Brain pericyte (primary cell): ENCODE results near the gene GZF1.

Source experiments
- DNase-seq: peaks from one replicate; pipeline ENCODE4 v3.0.0-alpha.2; 2012; ENCODE audit warnings: low read depth, low spot score

The GZF1 gene

DNA sequence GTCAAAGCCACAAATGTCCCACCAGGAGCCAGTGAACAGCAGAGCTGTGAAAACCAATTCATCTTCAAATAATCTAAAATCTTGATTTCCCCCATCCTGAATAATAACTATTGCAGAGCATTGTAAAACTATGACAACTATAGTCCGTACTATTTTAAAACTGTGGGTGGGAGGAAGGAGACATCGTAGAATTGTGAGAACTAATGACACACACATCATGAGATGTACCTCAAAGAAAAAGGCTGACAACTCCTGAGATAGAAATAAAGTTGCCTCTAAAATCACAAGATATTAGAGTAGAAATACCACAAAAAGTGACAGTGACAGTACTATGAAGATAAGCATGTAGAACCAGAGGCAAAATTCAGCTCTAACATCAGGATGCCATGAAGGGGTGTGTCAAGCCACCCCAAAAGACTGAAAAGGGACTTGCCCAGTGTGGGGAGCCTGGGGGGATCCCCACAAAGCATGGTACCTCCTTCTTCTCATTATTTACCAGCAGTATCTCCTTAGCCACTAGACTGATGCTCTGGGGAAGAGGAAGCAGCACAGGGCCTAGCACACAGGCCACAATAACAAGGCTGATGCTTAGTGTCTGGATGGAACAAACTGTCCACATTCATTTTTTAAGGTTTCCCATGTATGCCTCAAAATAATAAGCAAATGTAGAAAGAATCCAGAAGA lies 45.9 kb downstream of the GZF1 start:
- DNase-seq, result no peak

DNA sequence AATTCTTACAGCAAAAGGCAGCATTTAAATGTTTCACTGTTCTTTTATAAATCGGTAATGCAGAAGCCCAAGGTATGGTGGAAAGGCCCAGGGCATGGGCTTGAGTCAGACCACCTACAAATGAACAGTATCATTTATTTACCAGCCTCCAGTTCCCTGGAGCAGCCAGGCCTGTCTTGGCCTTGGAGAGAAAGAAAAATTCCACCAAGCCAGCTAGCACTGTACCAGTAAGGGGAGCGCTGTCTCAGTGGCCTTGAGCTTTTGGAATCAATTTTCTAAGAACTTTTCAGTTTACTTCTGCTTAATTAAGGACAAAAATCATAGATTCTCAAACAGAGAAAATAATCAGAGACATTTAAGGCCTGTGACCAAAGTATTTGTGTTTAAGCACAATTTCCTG lies 47.0 kb downstream of the GZF1 start:
- no peak for DNase-seq

DNA sequence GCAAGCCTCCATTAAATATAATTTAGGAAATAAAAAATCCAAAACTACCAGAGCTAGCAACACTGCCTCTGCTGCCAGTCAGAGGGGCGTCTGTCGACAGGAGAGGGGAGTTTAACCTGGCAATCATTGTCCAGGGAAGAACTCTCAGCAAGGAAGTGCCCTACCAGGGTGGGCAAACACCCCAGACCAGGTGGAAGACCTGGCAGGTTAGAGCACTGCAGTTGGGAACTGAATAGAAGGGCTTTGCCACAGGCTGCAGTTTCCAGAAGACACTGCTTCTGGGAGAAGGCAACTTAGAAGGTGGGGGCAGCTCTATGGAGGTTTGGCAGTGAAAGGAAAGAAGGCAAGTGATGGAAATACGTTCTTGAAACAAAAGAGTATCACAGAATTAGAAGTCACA lies 47.8 kb downstream of the GZF1 start:
- DNase-seq, result no peak

GRCh38 chr20:23410916-23411695 lies 49.1 kb downstream of the GZF1 start:
- DNase-seq, result no peak

- DNase-seq, result no peak
These were observed 50.0 kb downstream of the GZF1 start for GRCh38 chr20:23412026-23412425.

DNA sequence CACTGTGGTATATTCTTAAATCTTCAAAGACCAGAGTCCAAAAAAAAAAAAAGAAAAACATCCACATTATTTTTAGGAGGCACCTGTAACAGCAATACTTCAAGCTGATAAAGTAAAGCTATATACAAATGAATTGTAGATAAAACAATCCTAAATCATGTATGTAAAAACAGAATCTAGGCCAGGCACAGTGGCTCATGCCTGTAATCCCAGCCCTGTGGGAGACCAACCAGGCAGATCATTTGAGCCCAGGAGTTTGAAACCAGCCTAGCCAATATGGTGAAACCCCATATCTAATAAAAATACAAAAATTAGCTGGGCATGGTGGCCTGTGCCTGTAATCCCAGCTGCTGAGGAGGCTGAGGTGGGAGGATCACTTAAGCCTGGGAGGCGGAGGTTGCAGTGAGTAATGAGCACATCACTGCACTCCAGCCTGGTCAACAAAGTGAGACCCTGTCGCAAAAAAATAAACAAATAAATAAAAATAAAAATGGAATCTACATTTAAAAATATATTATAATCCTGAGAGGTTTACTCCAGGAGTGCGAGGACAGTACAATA lies 52.0 kb downstream of the GZF1 start:
- DNase-seq, result no peak

DNA sequence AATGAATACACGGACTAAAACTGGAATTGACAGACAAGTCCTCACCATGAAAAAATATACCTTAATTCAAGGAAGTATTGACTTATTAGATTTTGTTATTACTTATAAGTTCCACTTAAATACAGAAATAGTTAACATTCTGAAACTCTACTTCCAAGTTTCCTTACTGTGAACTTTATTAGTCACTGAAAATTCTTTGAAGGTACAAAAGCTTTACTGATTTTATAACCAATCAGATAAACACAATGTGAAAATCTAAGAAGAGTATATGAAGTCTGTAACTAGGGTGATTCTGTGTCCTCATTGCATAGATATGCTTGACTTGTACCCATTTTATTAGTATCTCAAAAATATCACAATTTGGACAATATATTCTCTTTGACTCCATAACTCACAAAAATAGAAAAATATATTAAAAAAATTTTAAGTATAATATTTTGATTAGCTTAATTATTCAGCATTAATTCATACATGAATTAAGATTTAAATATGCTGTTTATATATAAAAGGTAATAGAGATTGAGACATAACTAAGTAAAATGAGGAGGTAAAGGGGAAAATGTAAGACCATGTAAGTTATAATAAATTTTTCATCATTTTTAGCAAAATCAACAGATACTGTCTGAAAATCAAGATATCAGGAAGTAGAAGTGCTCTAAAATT lies 52.7 kb downstream of the GZF1 start:
- no peak for DNase-seq

DNA sequence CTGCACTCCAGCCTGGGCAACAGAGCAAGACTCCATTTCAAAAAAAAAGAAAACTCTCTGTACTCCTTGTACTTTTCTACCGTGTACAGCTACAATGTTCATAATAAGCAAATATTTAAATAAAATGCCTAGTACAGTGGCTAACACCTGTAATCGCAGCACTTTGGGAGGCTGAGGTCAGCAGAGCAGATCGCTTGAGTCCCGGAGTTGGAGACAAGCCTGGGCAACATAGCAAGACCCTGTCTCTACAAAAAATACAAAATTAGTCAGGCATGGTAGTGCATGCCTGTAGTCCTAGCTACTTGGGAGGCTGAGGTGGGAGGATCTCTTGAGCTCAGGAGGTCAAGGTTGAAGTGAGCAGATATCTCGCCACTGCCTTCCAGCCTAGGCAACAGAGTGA lies 53.6 kb downstream of the GZF1 start:
- no peak for DNase-seq

GRCh38 chr20:23415959-23416583 lies 54.1 kb downstream of the GZF1 start:
- no peak for DNase-seq

- DNase-seq, result no peak
These were observed 55.9 kb downstream of the GZF1 start for GRCh38 chr20:23417861-23418260.

DNA sequence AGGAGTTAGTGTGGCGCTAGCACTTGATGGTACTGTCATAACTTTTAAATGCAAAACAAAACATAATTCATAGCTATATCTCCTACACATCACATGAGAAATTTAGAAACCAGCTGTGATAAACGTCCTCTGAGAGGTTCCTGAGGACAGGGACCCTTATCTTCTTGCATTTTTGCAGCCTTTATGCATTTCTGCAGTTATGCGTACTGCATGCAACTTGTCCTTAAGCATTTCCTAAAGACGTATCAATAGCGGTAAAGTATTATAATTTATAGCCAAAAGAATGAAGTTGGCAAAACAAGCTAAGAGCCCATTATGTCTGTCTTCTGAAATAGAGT lies 57.6 kb downstream of the GZF1 start:
- no peak for DNase-seq

DNA sequence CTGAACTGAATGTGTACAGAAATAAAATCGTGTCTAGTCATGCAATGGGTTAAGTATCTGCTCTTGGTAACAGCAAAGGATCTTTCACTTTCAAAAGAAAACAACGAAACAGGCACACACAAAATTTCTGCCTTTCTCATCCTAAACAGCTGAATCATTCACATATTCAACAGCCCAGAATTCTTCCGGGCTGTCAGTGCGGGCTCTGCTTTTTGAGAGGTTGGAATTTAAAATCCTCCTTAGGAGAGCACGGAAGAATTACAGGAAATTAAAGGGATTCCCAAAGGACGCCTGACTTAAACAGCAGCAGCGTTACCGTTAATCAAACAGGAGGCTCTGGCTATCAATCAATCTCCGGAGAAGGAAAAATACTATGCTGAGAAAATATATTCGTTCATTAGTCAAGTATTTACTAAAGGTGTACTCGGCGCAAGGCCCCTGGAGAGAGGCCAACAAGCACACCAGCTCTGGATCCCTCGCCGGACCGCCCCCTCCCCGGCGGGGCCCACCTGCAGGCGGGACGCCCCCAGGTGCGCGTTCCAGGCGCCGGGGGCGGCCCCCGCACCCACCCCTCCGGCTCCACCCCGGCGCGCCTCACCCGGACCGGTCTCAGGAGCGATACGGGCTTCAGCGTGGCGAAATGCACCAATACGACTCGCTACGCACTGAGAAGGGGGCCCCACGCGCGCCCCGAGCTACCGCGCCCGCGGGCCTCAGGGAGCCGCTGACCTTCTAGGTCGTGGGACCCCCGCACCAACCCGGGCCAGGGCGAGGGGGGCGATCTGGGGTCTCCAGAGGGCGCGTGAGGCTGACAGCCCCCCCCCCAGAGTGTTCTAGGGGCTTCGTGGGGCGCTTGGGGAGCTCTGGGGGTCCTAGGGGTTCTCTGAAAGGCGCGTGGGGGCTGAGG lies 58.3 kb downstream of the GZF1 start:
- no peak for DNase-seq

DNA sequence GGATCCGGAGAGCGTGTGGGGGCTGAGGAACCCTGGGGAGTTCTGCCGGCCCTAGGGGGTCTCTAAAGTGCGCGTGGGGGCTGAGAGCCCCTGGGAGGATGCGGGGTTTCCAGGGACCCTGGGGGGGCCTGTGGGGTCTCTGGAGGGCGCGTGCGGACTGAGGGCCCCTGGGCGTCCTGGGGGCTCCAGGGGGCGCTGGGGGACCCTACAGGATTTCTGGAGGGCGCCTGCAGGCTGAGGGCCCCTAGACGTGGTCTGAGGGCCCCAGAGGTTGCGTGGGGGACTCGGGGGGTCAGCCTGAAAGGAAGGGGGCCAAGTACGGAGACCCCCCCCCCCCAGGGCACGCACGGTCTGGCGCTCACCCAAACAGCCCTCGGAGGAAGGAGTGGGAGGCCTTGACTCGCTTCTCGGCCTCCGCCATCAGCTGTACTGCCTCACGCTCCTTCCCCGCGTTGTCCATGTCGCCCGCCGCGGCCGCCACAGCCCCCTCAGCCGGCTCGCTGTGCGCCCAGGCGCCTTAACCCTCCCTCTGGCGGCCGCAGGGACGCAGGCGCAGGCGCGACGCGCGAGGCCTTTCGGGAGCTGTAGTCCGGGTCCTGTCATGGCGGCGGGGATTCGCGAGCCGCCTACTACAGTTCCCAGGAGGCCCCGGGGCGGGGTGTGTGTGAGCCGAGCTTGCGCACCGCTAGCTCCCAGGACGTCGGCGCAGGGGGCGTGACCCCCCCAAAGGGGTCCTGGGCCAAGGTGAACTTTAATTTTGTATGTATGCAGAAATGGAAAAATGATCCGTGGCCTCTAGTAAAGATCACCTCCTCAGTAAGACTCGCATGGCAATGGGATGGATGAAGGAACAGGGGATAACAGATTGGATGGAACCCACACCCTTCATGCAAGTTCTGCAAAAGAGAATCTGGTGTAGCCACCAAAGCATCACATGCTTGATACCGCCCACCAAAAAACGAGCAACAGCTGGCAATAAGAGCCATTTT lies 59.3 kb downstream of the GZF1 start, which contains the start of gene NAPB:
Gene NAPB, minus strand, starts transcription at position 546 of the 989 bp plus-strand sequence. Its CDS starts 86 bp downstream, at position 460.
- DNase-seq, result peak; percentile 47
